Dermis microvascular lymphatic vessel endothelial cell (primary cell): Measurements from ENCODE around the gene NUP93. TPM values are rescaled to one million over a fixed set of nuclear protein-coding genes. Genes with fewer than 3 reads are reported as not detected.
"Not testable (repeated sequence)": the region's sequence is repeated elsewhere in the genome, so short reads cannot be mapped to it uniquely, and the experiment has no call there.

Source experiments
- DNase-seq, 2 donors: peaks; one replicate each; pipeline versions ENCODE4 v3.0.0 to v3.0.0-alpha.2; 2010; ENCODE audit warnings: low read depth in 2 of 2
- total RNA-seq: library from RNA; depleted of rRNA; stranded (reverse); fragments of >200 nt; gene quantifications from 2 replicates; pipeline ENCODE4 v1.2.1, GENCODE V29; 2014

NUP93 gene
- total RNA-seq, 1 donor from 2014 or later = 85.4 TPM

GRCh38 chr16:56868175-56868574, 138.2 kb downstream of the NUP93 start:
- no peak for DNase-seq

GRCh38 chr16:56868766-56869165, 138.8 kb downstream of the NUP93 start:
- DNase-seq = not testable (repeated sequence)

GRCh38 chr16:56869513-56870275, 139.8 kb downstream of the NUP93 start:
- DNase-seq = peak in 1 of 2 donors; percentile 44

- no peak for DNase-seq
Observed at GRCh38 chr16:56870276-56870888, 140.5 kb downstream of the NUP93 start.

GRCh38 chr16:56871172-56871593, 141.3 kb downstream of the NUP93 start:
- peak in 1 of 2 donors; percentile 15 for DNase-seq

- no peak for DNase-seq
Observed at GRCh38 chr16:56872863-56873391, 143.0 kb downstream of the NUP93 start.

- DNase-seq = no peak
Observed at GRCh38 chr16:56874800-56875199, 144.9 kb downstream of the NUP93 start.

GRCh38 chr16:56876048-56876447, 146.1 kb downstream of the NUP93 start:
- DNase-seq = no peak

GRCh38 chr16:56877486-56878182, 147.7 kb downstream of the NUP93 start:
- DNase-seq = no peak

- no peak for DNase-seq
Observed at GRCh38 chr16:56878282-56878854, 148.4 kb downstream of the NUP93 start.

GRCh38 chr16:56879276-56879675, 149.3 kb downstream of the NUP93 start:
- DNase-seq = no peak

- DNase-seq = no peak
Observed at GRCh38 chr16:56880176-56880575, 150.2 kb downstream of the NUP93 start.

GRCh38 chr16:56880685-56881084, 150.8 kb downstream of the NUP93 start:
- DNase-seq = no peak

GRCh38 chr16:56882077-56882800, 152.3 kb downstream of the NUP93 start:
- no peak for DNase-seq

GRCh38 chr16:56883586-56883985, 153.7 kb downstream of the NUP93 start:
- no peak for DNase-seq

- no peak for DNase-seq
Observed at GRCh38 chr16:56884026-56884582, 154.2 kb downstream of the NUP93 start.

GRCh38 chr16:56884929-56885328, 155.0 kb downstream of the NUP93 start:
- not testable (repeated sequence) for DNase-seq

GRCh38 chr16:56885446-56886162, 155.7 kb downstream of the NUP93 start:
- no peak for DNase-seq

- DNase-seq = no peak
Observed at GRCh38 chr16:56886296-56886695, 156.4 kb downstream of the NUP93 start.

- DNase-seq = no peak
Observed at GRCh38 chr16:56886826-56887225, 156.9 kb downstream of the NUP93 start.
